ENCODE results near the gene SLC49A4.

- TF ChIP-seq CTCF (IDR thresholded peaks at IDR 0.05): no peak
- no peak for TF ChIP-seq POLR2AphosphoS5 (IDR thresholded peaks at IDR 0.05)
- no peak for TF ChIP-seq POLR2A (IDR thresholded peaks at IDR 0.05)
- no peak for TF ChIP-seq EP300 (IDR thresholded peaks at IDR 0.05; ENCODE audit: low read depth)
Measured at GRCh38 chr3:122826278-122826677, 31.4 kb downstream of the SLC49A4 start.
